ENCODE data around the gene MCU.
"Not testable (repeated sequence)": the region's sequence is repeated elsewhere in the genome, so short reads cannot be mapped to it uniquely, and the experiment has no call there.

The MCU gene

DNA sequence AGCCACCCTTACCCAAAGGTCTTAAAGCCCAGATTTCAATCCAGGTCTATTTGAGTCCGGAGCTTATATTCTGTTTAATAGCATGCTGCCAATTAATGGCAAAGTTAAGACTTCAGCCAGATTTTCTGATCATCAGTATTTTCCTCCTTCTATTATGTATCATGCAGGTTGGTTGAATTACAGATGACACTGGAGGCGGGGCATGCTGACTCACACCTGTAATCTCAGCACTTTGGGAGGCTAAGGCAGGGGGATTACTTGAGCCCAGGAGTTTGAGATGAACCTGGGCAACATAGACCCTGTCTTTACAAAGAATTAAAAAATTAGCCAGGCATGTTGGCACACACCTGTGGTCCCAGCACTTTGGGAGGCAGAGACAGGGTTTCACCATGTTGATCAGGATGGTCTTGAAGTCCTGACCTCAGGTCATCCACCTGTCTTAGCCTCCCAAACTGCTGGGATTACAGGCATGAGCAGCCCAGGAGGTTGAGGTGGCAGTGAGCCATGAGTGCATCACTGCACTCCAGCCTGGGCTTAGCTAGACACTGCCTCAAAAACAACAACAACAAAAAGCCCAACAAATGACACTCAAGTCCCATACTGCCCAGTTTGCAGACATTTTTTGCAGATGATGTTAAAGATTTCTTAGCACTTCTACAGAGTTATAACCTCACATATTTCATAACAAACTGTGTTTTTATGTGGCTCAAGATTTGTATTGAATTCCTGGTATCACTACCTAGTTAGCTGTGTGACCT, 62.5 kb downstream of the MCU start:
- TF ChIP-seq, protein P1, sequence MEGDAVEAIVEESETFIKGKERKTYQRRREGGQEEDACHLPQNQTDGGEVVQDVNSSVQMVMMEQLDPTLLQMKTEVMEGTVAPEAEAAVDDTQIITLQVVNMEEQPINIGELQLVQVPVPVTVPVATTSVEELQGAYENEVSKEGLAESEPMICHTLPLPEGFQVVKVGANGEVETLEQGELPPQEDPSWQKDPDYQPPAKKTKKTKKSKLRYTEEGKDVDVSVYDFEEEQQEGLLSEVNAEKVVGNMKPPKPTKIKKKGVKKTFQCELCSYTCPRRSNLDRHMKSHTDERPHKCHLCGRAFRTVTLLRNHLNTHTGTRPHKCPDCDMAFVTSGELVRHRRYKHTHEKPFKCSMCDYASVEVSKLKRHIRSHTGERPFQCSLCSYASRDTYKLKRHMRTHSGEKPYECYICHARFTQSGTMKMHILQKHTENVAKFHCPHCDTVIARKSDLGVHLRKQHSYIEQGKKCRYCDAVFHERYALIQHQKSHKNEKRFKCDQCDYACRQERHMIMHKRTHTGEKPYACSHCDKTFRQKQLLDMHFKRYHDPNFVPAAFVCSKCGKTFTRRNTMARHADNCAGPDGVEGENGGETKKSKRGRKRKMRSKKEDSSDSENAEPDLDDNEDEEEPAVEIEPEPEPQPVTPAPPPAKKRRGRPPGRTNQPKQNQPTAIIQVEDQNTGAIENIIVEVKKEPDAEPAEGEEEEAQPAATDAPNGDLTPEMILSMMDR (conservative IDR thresholded peaks at IDR 0.05), result no peak
- H3K27ac ChIP-seq, result no peak overlapping the region

- no peak overlapping the region for H3K27ac ChIP-seq
- TF ChIP-seq, protein P1 (conservative IDR thresholded peaks at IDR 0.05), result no peak
Measured at GRCh38 chr10:72756674-72757385, 64.9 kb downstream of the MCU start.

DNA sequence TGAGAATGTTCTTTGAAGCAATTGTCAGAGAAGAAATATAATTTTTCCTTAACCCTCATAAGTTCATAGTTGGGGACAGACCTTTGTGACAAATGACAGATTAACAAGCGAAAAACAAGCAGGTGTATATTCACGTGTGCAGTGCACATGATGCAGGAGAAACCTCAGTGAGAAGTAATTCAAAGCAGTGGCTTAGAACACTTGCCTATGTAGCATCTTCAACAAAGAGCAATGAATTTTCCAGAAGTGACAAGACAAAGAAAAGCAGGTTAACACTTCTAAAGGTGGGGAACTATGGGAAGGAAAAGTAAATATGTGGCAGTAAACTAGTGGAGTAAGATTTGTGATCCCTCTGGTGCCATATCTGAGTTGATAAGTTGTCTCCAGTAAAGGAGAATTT, 65.8 kb downstream of the MCU start:
- no peak overlapping the region for H3K27ac ChIP-seq
- TF ChIP-seq, protein P1 (conservative IDR thresholded peaks at IDR 0.05), result no peak

DNA sequence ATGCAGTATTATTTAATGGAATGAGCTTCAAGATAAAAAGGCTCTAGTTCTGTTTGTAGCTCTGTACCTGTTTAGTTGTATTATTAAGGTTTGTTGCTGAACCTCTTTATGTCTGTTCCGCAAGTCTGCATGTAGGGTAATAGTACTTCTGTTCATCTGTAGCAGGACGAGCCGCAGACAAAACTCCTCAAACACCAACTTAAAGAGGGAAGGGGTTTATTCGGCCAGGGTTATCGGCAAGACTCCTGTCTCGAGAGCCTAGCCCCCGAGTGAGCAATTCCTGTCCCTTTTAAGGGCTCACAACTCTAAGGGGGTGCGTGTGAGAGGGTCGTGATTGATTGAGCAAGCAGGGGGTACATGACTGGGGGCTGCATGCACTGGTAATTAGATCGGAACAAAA, 67.0 kb downstream of the MCU start:
- H3K27ac ChIP-seq, result not testable (repeated sequence)

- H3K27ac ChIP-seq, result no peak overlapping the region
- TF ChIP-seq, protein P1 (conservative IDR thresholded peaks at IDR 0.05), result no peak
Measured at GRCh38 chr10:72759584-72759983, 67.6 kb downstream of the MCU start.

DNA sequence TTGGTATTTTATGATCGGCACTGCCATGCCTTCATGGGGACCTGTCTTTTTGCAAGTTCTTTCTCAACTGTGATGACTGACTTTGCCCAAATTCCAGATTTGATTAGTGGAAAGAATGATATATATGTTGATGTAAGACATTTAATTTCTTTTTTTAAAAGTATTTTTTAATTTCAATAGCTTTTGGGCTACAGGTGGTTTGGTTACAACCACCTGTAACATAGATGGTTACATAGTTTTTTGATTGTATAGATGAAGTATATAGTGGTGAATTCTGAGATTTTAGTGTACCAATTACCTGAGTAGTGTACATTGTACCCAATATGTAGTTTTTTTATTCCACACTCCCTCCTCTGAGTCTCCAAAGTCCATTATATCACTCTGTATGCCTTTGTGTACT, 69.6 kb downstream of the MCU start:
- TF ChIP-seq, protein P1 (conservative IDR thresholded peaks at IDR 0.05), result no peak
- H3K27ac ChIP-seq, result no peak overlapping the region

DNA sequence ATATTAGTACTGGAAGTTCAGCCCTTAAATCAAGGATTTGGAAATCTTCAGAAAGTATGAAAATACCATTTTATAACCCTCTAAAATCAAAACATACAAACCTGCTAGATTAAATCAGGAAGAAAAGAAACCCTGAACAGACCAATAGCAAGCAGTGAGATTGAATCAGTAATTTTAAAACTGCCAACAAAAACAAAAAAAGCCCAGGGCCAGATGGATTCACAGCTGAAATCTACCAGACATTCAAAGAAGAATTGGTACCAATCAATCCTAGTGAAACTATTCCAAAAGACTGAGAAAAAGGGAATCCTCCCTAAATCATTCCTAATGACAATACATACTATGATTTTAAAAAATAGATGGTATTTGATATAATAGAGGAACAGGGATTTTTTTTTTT, 70.1 kb downstream of the MCU start:
- H3K27ac ChIP-seq, result no peak overlapping the region
- TF ChIP-seq, protein P1 (conservative IDR thresholded peaks at IDR 0.05), result no peak

DNA sequence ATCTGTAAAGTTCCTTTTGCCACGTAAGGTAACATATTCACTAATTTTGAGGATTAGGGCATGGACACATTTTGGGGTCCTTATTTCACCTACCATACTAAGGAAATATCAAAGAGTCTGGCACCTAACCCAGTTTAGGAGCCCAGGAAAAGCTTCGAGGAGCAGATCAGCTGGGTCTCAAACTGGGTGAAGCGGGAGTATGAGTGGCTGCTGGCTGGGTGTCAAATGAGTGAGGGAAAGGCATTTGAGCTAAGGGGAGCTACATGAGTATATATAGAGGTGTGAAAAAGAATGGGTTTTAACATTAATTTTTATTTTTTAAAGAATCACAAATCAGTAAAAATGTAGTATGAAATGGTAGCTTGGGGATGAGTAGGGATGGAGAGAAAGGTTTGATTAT, 71.3 kb downstream of the MCU start:
- H3K27ac ChIP-seq, result no peak overlapping the region
- TF ChIP-seq, protein P1 (conservative IDR thresholded peaks at IDR 0.05), result no peak

Measured in VCaP (cell line).